GM08714 (cell line): ENCODE results near the gene JAG2.

ENCODE experiments used
- H3K4me3 ChIP-seq: fragments of 200-500 bp; sonication (Bioruptor generic); 2 replicates; pipeline ENCODE4 v1.5.1; 2014; ENCODE audit warnings: mild to moderate bottlenecking, low read length, inconsistent platforms
- ZNF274 ChIP-seq: IDR thresholded peaks from 2 replicates; pipeline ENCODE4 v1.6.1; 2012; ENCODE audit warnings: mild to moderate bottlenecking, low read depth, low read length

Gene JAG2

GRCh38 chr14:105207460-105207901, 38.9 kb upstream of the JAG2 start:
- H3K4me3 ChIP-seq, result no peak overlapping the region
- no peak for TF ChIP-seq ZNF274

DNA sequence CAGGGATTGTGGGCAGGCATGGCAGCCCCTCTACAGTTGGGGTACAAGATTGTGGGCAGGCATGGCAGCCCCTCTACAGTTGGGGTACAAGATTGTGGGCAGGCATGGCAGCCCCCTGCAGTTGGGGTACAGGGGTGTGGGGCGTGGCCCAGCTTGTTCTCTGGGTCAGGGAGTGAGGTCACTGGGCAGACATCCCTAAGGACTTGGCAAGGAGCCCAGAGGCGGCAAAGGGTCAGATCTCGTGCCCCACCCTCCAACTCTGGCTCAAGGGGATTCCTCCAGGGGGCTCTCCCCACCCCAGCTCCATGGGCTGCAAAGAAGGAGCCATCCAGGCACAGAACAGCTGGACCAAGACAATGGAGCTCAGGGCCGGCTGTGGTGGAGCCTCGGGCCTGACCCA, 38.3 kb upstream of the JAG2 start:
- H3K4me3 ChIP-seq, result no peak overlapping the region
- TF ChIP-seq ZNF274, result no peak

GRCh38 chr14:105205673-105206208, 37.2 kb upstream of the JAG2 start:
- no peak for TF ChIP-seq ZNF274

GRCh38 chr14:105204931-105205672, 36.5 kb upstream of the JAG2 start:
- no peak for TF ChIP-seq ZNF274
- H3K4me3 ChIP-seq, result no peak overlapping the region

More at GRCh38 chr14:105205673-105206208, 37.2 kb upstream of the JAG2 start:
- H3K4me3 ChIP-seq, result no peak overlapping the region

DNA sequence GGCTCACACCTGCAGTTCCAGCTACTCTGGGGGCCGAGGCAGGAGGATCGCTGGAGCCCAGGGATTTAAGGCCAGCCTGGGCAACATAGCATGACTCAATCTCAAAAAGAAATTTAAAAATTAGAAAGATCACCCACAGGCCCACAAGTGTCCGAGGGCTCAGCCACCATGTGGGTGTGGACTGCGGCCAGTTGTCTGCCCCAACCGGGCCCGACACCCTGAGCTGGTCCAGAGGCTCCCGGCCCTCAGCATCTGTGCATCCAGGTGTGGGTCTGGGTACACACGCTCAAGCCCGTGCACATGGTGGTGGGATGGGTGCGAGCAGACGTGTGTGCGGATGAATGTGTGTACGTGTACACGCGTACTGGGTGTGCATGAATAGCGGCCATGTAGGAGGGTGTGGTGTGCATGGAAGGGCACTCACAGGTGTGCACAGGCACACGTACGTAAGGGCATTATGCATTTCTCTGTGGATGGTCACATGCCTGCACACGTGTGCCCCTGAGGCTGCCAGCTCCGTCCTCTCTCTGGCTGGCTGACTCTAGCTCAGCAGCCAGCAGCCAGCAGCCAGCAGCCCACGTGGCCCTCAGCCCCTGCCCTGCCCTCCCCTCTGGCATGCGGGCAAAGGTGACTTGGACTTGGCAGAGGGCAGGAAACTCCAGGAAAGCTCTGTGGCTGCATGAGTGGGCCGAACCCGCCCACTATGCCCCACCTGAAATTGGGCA, 35.8 kb upstream of the JAG2 start:
- TF ChIP-seq ZNF274, result no peak
- H3K4me3 ChIP-seq, result no peak overlapping the region

- H3K4me3 ChIP-seq, result no peak overlapping the region
- no peak for TF ChIP-seq ZNF274
Measured at GRCh38 chr14:105203701-105204100, 35.1 kb upstream of the JAG2 start.

DNA sequence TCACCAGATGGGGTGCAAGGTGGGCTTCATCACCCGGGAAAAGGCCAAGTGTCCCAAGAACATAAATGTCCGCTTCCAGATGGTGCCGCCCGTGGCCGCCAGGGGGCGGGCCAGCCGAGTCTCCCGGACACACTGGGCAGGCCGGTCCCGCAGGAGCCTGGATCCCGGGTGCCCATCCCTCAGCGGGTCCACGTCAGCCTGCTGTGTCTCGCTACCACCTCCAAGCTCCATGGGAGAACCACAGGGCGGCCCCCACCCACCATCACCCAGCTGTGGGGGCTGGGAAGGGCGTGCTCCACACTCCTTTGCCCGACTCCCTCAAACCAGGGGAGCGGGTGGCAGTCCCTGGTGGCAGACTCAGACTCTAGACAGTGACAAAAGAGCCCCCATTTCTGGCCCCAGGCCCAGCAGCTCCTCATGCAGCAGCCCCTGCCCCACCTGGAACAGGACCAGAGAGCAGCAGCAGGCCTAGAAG, 34.5 kb upstream of the JAG2 start:
- no peak overlapping the region for H3K4me3 ChIP-seq
- no peak for TF ChIP-seq ZNF274

GRCh38 chr14:105201925-105202513, 33.4 kb upstream of the JAG2 start:
- H3K4me3 ChIP-seq, result no peak overlapping the region
- no peak for TF ChIP-seq ZNF274

GRCh38 chr14:105201156-105201924, 32.8 kb upstream of the JAG2 start:
- no peak overlapping the region for H3K4me3 ChIP-seq
- no peak for TF ChIP-seq ZNF274

- TF ChIP-seq ZNF274, result no peak
- H3K4me3 ChIP-seq, result no peak overlapping the region
Measured at GRCh38 chr14:105200641-105201040, 32.1 kb upstream of the JAG2 start.

GRCh38 chr14:105200074-105200473, 31.5 kb upstream of the JAG2 start:
- H3K4me3 ChIP-seq, result no peak overlapping the region
- TF ChIP-seq ZNF274, result no peak

GRCh38 chr14:105199093-105199492, 30.5 kb upstream of the JAG2 start:
- no peak for TF ChIP-seq ZNF274

DNA sequence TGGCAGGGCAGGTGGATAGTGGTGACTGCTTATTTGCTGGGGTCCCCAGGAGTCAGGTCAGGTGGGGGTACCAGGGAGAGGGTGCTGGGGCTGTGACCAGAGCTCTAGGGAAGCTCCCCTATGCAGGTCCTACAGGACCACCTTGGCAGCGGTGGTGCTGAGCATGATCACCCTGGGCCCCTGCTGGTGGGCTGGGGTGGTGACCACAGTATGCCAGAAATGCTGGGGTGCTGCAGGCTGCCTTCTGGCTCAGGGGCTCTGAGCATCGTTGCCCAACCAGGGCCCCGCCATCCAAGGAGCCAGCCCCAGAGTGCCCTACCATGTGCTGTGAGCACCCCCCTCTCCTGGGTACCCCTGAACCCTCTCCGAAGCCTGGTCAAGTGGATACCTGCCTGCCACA, 30.0 kb upstream of the JAG2 start:
- no peak overlapping the region for H3K4me3 ChIP-seq

More at GRCh38 chr14:105199093-105199492, 30.5 kb upstream of the JAG2 start:
- no peak overlapping the region for H3K4me3 ChIP-seq

GRCh38 chr14:105197211-105197641, 28.6 kb upstream of the JAG2 start:
- TF ChIP-seq ZNF274, result no peak
- H3K4me3 ChIP-seq, result no peak overlapping the region

More for the DNA sequence above, 30.0 kb upstream of the JAG2 start:
- TF ChIP-seq ZNF274, result no peak
